WERI-Rb-1 (cell line): Measurements from ENCODE around the gene NAT10.
"Not testable (repeated sequence)": the region's sequence is repeated elsewhere in the genome, so short reads cannot be mapped to it uniquely, and the experiment has no call there.

Source experiments
- DNase-seq: peaks from one replicate; pipeline ENCODE4 v3.0.0-alpha.2; 2020
- H3K27ac ChIP-seq: fragments of 250-450 bp; sonication (Bioruptor Pico); 2 replicates; pipeline ENCODE4 v1.5.1; 2020; ENCODE audit warnings: mild to moderate bottlenecking, moderate library complexity
- H3K27me3 ChIP-seq: fragments of 250-450 bp; sonication (Bioruptor Pico); 2 replicates; pipeline ENCODE4 v1.5.1; 2021; ENCODE audit warnings: mild to moderate bottlenecking, low read depth, moderate library complexity; ENCODE audit not compliant: insufficient read depth, severe bottlenecking
- H3K36me3 ChIP-seq: fragments of 250-450 bp; sonication (Bioruptor Pico); 2 replicates; pipeline ENCODE4 v1.5.1; 2020; ENCODE audit warnings: mild to moderate bottlenecking, moderate library complexity
- H3K4me3 ChIP-seq: 2 replicates; pipeline ENCODE4 v1.5.1; 2011; ENCODE audit warnings: low read depth, mild to moderate bottlenecking, control low read depth, low read length
- H3K9me3 ChIP-seq: fragments of 250-450 bp; sonication (Bioruptor Pico); 2 replicates; pipeline ENCODE4 v1.5.1; 2021; ENCODE audit warnings: mild to moderate bottlenecking, moderate library complexity; ENCODE audit not compliant: severe bottlenecking
- TF ChIP-seq, protein P1 (sequence below): IDR thresholded peaks from 2 replicates; pipeline ENCODE4 v1.5.1; 2011; ENCODE audit warnings: low read depth, mild to moderate bottlenecking, control low read depth, inconsistent platforms, low read length

The NAT10 gene

DNA sequence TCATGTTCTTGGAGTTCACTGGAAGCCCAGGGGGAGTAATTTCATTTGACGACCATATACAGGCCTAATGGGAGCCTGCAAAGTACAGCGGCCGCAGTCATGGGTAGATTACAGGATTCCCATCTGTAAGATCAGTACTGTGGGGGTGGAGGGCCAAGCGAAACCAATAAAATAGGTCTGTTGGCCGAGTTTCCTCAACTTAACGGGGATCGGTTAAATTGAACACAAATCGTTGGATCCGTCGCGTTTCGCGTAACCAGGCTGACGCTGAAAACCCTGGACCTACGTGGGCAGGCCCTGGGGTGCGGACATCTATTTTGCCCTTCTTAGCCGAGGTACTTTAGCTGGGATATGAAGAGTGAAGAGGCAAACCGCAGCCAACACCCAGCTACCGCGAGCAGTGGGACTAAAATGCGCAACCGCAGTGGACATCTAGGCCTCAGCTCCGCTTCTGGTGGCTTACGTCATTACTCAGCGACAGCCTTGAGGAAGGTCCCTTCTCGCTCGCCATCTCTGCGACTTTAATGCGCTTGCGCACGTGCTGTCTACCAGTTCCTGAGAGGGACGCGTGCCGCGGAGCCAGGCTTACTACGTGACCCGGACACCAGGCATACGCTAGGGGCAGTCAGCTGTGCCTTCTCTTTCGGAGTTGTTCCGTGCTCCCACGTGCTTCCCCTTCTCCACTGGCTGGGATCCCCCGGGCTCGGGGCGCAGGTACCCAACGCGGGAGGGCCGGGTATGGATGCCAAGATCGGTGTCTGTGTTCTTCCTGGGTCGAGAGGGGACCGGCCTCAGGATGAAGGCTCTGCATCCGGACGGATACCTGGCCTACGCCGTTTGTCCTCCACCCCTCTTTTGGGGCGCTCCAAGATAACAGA is at the start of gene NAT10:
TSS of gene NAT10 (plus strand) at position 551 of the 878 bp plus-strand sequence. CDS start 2,597 bp downstream, outside the sequence.
- TF ChIP-seq, protein P1, sequence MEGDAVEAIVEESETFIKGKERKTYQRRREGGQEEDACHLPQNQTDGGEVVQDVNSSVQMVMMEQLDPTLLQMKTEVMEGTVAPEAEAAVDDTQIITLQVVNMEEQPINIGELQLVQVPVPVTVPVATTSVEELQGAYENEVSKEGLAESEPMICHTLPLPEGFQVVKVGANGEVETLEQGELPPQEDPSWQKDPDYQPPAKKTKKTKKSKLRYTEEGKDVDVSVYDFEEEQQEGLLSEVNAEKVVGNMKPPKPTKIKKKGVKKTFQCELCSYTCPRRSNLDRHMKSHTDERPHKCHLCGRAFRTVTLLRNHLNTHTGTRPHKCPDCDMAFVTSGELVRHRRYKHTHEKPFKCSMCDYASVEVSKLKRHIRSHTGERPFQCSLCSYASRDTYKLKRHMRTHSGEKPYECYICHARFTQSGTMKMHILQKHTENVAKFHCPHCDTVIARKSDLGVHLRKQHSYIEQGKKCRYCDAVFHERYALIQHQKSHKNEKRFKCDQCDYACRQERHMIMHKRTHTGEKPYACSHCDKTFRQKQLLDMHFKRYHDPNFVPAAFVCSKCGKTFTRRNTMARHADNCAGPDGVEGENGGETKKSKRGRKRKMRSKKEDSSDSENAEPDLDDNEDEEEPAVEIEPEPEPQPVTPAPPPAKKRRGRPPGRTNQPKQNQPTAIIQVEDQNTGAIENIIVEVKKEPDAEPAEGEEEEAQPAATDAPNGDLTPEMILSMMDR: peak; percentile 36
- Histone ChIP-seq H3K27ac (peak within 1 kb of the TSS; percentile 81), H3K36me3 (peaks cover 21% of the 10 kb centered on the region), H3K4me3 (peak within 1 kb of the TSS; percentile 88), H3K9me3 (no peaks in the 10 kb centered on the region), H3K27me3 (no peaks in the 10 kb centered on the region)
- DNase-seq: peak; percentile 98

DNA sequence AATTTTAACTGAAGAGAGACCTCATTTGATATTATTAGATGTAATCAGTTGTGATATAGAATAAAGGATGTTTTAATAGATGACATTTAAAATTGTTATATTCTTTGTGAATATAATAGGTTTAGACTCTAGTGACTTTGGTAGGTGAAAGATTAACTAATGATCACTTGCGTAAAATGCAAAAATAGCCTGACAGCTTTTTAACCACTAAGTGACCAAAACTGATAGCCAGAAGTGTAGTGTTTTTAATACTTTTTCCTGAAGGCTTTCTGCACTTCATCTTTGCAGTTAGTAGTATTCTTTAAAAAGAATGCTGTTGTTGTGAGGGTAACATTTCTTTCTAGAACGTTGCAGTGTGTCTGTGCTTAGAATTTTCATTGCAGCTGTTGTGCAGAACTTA is 48.8 kb upstream of the NAT10 start:
- no peak overlapping the region for H3K4me3 ChIP-seq
- H3K36me3 ChIP-seq: peaks cover 86% of the 10 kb centered on the region
- H3K27me3 ChIP-seq: no peaks in the 10 kb centered on the region
- TF ChIP-seq, protein P1: no peak
- no peak overlapping the region for H3K27ac ChIP-seq
- DNase-seq: no peak
- no peaks in the 10 kb centered on the region for H3K9me3 ChIP-seq

DNA sequence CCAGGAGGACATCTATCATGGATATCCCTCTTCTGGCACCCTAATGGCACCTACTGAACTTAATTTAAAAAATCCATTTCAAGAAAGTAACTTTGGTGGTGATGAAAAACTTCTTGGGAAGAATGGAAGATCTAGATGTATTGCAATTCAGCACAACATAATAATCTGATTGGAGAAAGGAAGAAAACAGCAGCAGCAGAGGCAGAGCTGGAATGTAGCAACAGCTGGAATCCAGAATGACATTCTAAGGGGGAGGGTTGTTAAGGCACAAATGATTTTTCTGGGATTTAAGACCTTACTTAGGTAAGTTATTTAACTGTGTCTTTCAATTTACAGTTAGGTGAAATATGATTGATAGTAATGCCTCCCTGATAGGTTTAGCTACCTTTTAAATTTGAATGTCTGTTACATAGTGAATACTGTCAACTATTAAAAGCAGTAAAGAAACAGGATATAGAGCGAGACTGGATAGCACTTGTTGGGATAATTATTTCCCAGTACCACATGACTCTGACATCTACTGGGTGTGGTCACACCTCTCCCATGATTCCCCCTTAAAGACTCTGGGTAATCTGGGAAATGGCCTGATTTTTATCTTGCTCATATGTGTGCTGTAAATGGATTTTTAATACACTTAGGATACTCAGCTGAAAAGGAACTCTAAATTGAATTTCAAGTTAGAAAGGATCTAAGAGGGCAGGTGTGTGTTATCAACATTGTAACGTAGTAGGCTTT is 42.2 kb upstream of the NAT10 start:
- Histone ChIP-seq H3K4me3 (no peak overlapping the region), H3K9me3 (no peaks in the 10 kb centered on the region), H3K27me3 (no peaks in the 10 kb centered on the region), H3K27ac (no peak overlapping the region), H3K36me3 (peaks cover 76% of the 10 kb centered on the region)
- no peak for DNase-seq
- TF ChIP-seq, protein P1: no peak

DNA sequence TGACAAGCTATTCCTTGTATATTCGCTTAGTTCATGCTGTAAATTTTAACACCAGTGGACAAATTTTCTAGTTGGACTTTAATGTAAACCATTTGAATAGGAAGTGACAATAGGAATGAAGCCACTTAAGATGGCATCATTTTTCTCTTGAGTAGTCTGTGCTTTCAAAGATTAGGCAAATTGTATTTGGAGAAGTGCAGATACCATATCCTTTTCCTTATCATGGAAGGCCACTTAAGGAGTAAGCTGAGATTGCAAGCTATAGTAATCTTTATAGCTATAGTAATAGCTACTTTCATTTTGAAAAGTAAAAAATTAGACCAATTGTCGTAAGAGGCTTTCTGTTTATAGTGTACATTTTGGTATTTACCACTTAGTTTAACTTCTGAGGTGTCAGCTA is 41.1 kb upstream of the NAT10 start:
- H3K36me3 ChIP-seq: peaks cover 71% of the 10 kb centered on the region
- no peak overlapping the region for H3K4me3 ChIP-seq
- TF ChIP-seq, protein P1: no peak
- DNase-seq: no peak
- H3K9me3 ChIP-seq: no peaks in the 10 kb centered on the region
- H3K27me3 ChIP-seq: no peaks in the 10 kb centered on the region
- H3K27ac ChIP-seq: no peak overlapping the region

DNA sequence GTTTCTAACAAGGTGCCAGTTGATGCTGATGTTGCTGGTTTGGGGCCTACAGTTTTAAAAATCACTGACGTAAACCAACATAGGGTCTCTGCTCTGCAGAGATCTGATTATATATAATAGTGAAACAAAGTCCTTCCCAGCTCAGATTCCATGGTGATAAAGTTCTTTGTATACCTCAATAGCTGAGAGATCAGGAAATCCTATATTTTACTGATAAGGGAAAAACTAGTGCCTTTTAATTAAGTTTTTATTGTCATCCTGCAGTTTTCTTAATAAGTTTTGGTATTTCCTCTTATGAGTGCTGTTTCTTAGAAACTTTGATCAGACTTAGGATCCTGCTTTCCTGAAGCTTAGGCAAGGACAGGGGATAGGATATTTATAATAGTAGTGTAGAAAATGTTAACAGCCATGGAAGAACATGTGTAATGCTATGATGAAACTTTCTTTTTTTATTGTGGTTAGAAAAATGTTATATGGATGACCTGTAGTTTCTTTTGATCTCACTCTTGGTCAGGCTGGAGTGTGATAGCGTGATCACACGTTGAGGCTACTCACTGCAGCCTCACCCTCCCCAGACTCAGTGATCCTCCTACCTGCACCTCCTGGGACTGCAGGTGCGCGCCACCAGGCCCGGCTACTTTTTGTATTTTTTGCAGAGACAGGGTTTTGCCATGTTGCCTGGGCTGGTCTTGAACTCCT is 39.8 kb upstream of the NAT10 start:
- H3K36me3 ChIP-seq: peaks cover 66% of the 10 kb centered on the region
- H3K27ac ChIP-seq: no peak overlapping the region

DNA sequence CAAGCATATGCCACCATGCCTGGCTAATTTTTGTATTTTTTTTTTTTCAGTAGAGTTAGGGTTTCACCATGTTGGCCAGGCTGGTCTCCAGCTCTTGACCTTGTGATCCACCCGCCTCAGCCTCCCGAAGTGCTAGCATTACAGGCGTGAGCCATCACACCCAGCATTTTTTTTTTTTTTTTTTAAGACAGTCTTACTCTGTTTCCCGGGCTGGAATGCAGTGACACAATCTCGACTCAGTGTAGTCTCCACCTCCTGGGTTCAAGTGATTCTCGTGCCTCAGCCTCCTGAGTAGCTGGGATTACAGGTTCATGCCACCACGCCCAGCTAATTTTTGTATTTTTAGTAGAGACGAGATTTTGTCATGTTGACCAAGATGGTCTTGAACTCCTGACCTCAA is 38.7 kb upstream of the NAT10 start:
- peaks cover 68% of the 10 kb centered on the region for H3K36me3 ChIP-seq
- H3K27me3 ChIP-seq, H3K27ac ChIP-seq, H3K4me3 ChIP-seq, DNase-seq, H3K9me3 ChIP-seq: not testable (repeated sequence)

More for the DNA sequence above, 39.8 kb upstream of the NAT10 start:
- H3K27me3 ChIP-seq: no peaks in the 10 kb centered on the region
- H3K9me3 ChIP-seq: no peaks in the 10 kb centered on the region
- DNase-seq: no peak
- H3K4me3 ChIP-seq: no peak overlapping the region
- TF ChIP-seq, protein P1: peak; percentile 19; the same call in 1 of the 2 replicates
